HG02840 (cell line): ENCODE measurements around the gene PLA2G4B.

Source experiments
- ATAC-seq: cut with Tn5 transposase; IDR thresholded peaks from one replicate; pipeline ENCODE4 v1.9.1; 2021; ENCODE audit warnings: mild to moderate bottlenecking, moderate library complexity, moderate number of reproducible peaks; ENCODE audit not compliant: unreplicated experiment, low FRiP score

Gene PLA2G4B

DNA sequence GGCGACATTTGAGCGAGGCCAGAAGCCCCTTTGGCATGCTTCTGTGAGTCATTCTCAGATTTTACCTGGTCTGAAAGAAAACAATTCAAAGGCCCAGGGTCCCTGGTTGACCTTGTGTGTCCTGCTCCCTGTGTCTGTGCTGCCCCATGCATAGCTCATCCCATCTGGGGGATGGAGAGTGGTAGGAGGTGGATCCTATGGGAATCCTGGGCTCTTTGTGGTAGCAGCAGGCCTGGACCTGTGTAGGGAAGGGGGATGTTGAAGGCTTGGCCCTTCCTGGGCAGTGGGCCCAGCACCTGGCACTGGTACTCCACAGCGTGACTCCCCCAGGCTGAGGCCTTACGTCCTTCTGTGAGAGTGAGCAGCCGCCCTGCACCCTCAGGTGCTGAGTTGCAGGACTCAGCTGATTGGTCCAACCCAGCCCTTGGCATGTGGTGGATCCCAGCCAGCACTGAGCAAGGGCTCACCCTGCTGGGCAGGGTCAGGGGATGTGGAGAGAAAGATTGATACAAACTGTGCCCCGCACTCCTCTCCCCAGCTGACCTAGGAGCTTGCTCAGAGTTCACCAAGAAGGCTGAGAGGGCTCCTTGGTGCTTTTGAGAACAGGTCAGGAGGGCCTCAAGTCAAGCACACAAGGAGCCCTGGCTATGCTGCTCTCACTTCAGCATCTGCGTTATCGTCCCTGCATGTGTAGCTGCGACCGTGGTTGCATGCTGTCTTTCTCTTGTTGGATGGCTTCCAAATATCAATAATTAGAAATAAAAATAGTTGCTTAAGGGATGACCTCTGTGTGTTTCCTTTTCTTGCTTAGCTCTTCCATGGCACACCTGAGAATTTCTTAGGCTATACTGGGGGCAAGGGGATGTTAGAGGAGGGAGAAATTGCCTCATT is 32.1 kb upstream of the PLA2G4B start:
- no peak for ATAC-seq

DNA sequence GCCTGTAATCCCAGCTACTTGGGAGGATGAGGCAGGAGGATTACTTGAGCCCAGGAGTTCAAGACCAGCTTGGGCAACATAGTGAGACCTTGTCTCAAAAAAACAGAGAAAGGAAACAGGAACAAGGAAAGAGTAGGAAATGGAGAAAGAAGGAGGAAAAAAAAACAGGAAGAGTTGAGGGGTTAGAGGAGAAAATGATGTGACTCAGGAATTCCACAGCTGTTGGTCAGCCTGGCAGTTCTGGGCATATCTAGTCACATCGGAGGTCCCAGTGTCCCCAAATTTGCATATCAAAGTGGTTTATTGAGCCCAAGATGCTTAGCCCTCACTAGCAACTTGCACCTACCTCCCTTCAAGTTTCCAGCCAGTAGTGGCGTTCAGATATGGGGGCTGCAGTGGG is 29.5 kb upstream of the PLA2G4B start:
- no peak for ATAC-seq

DNA sequence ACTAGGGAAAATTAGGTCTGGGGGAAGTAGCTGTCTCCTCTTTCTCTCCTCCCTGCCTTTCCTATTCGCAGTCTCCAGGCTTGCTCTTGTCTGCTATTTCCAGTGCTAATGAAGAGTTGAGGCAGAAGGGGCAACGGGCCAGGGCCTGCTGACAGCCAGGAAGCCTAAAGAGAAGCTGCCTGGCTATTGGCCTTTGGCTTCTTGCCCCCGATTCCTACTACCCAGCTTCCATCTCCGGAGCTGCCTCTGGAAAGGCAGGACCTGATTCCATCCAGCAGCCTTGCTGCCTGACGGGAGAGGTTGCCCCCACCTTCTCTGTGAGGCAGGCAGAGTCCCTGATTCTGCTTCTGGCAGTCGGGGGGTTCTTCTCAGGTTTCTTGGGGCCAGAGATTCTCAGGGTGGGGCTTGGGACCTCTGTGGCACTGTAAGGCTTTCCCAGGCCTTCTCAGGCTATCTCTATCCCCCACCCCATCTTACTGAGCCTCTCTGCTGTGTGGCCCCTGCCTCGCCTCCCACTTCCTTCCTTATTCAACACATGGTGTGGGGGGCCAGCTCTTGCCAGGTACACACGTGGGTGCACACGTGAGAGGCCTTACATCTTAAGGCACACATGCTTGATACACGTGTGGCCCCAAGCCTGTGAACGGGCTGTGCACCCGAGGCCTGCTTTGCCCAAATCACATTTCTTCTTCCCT is 29.0 kb upstream of the PLA2G4B start:
- ATAC-seq = no peak

DNA sequence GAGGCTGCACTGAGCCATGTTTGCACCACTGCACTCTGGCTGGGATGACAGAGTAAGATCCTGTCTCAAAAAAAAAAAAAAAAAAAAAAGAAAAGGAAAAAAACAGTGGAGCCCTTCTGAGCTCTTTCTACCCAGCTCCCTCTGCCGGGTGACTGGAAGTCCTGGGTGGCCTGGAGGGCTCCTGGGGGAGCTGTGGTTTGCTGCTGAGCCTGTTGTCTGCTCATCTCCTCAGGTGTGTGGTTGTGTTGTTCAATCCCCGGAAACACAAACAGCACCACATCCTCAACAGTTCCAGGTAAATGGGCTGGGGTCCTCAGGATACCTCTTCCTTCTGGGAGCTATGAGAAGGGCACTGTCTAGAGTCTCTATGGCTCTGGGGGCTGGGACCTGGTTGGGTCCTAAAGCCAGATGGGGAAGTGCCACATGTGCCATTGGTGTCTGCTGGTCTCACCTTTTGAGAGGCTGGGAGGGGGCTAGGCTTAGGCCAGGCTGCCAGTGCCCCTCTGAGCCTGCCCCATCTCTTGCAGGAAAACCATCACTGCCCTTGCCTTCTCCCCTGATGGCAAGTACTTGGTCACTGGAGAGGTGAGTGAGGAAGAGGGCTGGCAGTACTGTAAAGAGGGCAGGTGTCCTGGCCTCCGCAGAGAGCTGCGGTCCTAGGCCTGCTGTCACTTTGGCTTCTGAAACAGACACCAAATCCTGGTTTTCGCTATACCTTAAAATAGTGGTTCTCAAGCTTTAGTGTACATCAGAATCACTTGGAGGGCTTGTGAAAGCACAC is 27.8 kb upstream of the PLA2G4B start:
- no peak for ATAC-seq

DNA sequence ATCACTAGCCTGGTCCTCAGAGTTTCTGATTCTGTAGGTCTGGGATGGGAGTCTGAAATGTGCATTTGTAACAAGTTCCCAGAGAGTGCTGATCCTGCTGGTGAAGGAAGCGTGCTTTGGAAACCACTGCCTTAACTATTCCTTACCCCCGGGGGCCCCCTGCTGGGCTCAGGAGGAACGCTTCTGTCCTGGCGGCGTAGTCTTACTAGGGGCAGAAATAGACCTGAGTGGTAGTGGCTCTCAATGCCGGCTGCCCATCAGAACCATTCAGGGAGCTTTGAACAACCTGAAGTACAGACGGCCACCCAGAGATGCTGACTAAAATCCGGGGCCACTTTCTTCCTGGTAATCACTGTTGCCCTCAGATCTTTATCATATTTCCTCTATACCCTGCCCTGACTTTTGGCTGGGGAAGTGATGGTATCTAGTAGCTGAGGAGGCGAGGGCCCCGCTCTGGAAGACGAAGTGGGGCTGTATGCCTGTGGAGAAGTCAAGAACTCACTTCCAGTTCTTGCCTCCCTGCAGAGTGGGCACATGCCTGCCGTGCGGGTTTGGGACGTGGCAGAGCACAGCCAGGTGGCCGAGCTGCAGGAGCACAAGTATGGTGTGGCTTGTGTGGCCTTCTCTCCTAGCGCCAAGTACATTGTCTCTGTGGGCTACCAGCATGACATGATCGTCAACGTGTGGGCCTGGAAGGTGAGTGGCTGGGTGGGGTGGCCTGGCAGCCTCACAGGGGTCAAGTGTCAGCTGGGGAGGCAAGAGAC is 27.0 kb upstream of the PLA2G4B start:
- no peak for ATAC-seq

DNA sequence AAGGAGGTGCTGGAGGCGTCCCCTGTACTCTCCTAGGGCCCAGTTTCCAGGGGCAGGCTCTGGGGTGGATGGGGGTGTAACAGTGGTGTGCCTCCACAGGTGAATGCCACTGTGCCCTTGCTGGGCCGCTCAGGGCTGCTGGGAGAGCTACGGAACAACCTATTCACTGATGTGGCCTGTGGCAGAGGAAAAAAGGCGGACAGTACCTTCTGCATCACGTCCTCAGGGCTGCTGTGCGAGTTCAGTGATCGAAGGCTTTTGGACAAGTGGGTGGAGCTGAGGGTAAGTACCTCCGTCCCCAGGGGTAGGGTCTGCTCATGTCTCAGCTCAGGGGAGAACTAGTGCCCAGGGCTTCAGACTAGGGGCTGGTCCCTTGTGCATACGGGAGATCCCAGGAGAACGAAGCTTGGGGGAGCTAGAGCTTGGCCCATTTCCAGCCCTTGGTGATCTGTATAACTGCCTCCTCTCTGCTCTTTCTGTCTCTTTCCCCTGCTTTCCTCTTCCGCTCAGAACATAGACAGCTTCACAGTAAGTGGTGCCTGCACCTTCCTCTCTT is 25.7 kb upstream of the PLA2G4B start:
- ATAC-seq = no peak

DNA sequence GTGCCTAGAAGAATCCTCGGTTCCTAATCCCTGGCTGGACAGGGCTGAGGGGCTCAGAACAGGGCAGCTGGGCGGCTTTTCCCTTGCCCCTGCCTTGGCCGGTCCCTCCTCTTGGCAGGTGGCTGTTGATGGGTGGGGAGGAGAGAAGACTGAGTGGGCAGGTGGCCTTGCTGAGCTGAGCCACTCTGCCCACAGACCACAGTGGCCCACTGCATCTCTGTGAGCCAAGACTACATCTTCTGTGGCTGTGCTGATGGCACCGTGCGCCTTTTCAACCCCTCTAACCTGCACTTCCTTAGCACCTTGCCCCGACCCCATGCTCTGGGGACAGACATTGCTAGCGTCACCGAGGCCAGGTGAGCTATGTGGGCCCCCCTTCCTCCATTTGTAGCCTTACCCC is 25.2 kb upstream of the PLA2G4B start:
- no peak for ATAC-seq

DNA sequence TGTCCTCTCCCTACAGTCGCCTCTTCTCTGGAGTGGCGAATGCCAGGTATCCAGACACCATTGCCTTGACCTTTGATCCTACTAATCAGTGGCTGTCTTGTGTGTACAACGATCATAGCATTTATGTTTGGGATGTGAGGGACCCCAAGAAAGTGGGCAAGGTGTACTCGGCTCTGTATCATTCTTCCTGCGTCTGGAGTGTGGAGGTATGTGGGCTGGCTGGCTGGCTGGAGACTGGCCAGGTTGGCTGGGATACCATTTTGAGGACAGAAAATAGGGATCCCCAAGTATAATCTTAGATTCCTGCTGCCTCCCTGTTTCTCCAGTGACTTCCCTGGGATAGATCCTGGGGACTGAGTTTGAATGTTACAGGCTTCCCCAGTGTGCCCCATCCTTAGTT is 24.1 kb upstream of the PLA2G4B start:
- no peak for ATAC-seq

DNA sequence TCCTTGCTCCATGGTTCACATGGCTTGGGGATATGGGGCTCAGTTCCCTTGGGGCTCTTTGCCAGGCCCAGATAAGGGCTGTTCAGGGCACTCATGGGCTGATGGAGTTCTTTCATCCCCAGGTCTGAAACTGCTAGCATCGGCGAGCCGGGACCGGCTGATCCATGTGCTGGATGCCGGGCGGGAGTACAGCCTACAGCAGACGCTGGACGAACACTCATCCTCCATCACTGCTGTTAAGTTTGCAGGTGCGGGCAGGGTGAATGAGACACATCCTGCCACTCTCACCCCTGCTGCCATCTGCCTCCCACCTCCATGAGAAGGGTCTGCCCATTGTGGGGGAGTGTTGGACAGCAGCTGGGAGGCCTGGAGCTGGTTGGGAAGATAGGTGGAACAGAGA is 21.9 kb upstream of the PLA2G4B start:
- no peak for ATAC-seq

DNA sequence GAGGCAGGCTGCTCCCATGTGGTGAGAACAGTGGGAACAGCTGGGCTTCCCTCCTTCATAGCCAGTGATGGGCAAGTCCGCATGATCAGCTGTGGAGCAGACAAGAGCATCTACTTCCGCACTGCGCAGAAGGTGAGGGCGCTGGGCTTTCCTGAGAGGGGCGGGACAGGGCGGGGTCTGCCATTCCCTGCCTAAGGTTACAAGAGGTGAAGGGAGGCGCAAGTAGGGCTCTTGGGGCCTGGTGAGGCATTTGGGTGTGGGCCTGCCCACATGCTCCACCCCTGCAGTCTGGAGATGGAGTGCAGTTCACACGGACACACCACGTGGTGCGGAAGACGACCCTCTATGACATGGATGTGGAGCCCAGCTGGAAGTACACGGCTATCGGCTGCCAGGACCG is 21.3 kb upstream of the PLA2G4B start:
- ATAC-seq = no peak

DNA sequence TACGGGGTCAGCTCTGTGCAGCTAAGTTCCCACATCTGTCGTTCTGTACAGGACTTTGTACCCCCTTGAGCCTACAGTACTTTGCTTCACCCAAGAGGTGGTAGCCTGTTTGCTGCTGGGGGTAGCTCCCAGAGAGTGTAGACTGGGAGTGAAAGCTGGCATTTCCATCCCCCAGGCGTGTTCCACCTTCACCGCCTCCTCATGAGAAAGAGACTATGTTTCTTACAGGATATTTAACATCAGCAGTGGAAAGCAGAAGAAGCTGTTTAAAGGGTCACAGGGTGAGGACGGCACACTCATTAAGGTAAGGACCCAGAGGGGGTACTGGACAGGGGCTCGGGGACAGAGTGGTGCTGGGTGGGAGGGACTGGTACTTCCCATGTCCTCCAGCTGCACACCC is 20.9 kb upstream of the PLA2G4B start:
- no peak for ATAC-seq

DNA sequence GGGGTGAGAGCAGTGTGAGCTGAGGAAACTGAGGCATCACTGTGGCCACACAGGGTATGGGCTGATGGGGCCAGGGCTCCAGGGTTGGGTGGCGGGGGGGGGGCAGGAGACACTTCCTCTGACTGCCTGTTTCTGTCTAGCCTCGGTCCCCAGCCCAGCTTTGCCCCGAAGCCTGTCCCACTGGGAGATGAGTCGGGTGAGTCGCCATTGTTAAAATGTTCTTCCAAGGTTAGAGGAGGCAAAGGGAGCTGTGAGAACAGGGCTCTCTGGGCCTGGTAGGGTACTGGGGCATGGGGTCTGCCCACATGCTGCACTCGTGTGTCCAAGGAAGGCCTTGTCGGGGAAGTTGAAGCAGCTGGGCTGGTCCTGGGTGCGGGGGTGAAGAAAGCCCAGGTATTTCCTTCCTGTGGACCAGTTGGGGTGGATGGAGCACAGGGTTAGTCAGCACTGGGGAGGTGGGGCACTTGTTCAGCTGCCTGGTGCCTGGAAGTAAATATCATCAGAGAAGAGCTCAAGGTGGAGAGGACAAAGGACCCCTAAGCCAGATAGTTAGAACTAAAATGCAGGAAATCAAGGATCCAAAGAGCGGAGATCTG is 19.1 kb upstream of the PLA2G4B start:
- ATAC-seq = no peak

DNA sequence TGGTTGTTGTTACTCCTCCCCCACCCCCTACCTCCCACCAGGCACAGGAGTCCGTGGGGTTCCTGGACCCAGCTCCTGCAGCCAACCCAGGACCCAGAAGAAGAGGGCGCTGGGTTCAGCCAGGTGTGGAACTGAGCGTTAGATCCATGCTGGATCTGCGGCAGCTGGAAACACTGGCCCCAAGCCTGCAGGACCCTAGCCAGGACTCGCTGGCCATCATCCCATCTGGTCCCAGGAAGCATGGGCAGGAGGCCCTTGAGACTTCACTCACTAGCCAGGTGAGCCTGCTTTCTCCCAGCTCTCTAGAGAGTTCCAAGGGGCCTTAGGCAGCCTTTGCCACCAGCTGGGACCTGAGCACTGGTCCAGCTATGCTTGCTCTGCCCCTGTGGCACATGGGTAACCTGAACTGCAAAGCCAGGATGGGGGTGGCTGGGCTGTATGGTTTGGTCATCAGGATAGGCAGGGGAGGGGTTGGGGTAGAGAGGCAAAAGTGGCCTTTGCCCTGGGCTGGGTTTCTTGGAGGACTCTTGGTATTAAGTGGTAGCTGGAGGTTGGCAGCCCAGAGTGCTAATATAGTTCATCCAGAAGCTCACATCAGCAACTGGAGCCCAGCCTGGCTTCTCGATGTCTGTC is 17.7 kb upstream of the PLA2G4B start:
- no peak for ATAC-seq

DNA sequence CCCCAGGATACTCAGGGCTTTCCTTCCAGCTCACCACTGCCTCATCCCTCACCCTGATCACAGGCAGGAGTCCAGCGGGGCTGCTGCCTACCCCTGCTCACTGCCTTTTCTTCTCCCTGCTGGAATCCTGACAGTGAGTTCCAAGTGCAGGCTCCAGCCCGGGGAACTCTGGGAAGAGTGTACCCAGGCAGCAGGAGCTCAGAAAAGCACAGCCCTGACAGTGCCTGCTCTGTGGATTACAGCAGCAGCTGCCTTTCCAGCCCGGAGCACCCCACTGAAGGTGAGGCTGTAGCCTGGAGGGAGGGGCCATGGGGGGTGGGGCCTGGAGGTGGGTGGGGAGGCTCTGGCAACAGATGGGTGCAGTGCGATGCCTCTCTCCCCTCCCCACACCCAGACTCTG is 16.8 kb upstream of the PLA2G4B start:
- no peak for ATAC-seq

DNA sequence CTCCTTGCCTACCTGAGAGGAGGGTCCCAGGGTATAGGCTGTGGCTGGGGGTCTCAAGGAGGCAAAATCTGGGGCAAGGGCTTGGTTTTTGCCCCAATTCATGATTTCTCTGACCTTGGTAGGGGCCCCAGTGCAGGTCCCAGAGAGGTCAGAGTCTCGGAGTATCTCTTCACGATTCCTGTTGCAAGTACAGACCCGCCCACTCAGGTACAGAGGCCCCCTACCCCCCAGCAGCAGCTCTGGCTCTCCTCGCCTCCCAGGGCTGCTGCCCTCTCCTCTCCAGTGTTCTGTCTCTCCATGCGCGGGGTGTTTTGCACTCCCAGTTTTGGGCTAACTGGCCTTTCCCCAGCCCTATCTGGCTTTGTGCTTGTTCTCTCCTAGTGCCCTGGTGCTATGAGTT is 16.2 kb upstream of the PLA2G4B start:
- no peak for ATAC-seq

DNA sequence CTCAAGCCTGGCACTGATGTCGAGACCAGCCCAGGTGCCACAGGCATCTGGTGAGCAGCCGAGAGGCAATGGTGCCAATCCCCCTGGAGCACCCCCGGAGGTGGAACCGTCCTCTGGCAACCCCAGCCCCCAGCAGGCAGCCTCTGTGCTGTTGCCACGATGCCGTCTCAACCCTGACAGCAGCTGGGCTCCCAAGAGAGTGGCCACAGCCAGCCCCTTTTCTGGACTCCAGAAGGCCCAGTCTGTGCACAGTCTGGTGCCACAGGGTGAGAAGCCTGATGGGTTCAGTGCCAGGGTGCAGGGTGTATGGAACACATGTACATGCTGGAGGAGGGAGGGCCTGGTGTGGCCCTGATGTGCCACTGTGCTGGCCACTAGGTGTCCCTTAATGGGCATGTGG is 15.7 kb upstream of the PLA2G4B start:
- ATAC-seq = no peak

DNA sequence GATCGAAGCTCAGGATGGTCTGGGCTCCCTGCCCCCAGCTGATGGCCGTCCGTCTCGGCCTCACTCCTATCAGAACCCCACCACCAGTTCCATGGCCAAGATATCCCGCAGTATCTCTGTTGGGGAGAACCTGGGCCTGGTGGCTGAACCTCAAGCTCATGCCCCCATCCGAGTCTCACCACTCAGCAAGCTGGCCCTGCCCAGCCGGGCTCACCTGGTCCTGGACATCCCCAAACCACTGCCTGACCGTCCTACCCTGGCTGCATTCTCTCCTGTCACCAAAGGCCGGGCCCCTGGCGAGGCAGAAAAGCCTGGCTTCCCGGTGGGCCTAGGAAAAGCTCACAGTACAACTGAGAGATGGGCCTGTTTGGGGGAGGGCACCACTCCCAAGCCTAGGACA is 15.1 kb upstream of the PLA2G4B start:
- ATAC-seq = no peak

DNA sequence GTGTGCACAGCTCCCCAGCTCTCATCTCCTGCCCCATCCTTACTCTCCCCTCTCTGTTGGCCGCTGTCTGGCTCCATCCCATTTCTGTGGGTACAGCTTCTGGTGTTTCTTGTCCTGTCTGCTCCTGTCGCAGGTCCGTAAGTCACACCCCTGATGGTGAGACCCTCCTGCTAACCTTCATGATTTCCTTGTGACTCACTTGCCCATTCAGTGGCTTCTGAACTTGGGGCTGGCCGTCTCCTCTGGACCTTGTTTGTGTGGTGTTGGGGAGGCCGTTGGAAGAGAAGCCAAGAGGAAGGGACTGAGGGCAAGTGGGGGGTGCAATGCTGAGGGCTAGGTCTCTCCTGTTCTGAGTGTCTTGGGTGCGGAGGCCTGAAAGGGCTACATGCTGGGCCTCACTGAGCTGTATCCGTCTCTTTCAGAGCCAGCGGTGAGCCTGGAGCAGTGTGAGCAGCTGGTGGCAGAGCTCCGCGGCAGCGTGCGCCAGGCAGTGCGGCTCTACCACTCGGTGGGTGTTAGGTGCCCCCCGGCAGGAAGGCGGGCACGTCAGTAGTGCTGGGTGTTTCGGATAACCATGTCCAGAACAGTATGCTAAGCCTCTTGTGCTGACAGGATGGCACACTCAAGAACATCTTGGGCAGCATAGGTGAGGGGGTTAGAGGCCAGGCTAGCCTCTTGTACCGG is 14.4 kb upstream of the PLA2G4B start:
- ATAC-seq = no peak

DNA sequence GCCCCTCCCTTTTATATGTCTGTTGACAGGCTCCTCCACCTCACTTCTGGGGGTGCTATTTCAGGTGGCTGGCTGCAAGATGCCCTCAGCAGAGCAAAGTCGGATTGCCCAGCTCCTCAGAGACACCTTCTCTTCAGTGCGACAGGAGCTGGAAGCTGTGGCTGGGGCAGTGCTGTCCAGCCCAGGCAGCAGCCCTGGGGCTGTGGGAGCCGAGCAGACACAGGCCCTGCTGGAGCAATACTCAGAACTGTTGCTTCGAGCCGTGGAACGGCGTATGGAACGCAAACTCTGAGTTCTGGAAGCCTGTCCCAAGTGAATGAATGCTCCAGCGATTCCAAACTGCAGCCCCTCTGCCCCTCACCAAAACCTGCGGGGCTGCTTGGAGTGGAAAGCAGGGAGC is 13.5 kb upstream of the PLA2G4B start:
- ATAC-seq = no peak
